Stimulated activated CD8-positive, alpha-beta memory T cell treated with anti-CD3 and anti-CD28 coated beads, Interleukin-4, amount 100 ng/mL, for 4 hours (primary cell): ENCODE data around the gene DHCR7.
A peak's percentile ranks its signal among the peaks of the same experiment; 100 is the strongest.

Source experiments
- DNase-seq, 2 donors: peaks; one replicate each; pipeline ENCODE4 v3.0.0-alpha.2; 2020; ENCODE audit warnings: low read depth in 2 of 2, low spot score in 1 of 2

Gene DHCR7

DNA sequence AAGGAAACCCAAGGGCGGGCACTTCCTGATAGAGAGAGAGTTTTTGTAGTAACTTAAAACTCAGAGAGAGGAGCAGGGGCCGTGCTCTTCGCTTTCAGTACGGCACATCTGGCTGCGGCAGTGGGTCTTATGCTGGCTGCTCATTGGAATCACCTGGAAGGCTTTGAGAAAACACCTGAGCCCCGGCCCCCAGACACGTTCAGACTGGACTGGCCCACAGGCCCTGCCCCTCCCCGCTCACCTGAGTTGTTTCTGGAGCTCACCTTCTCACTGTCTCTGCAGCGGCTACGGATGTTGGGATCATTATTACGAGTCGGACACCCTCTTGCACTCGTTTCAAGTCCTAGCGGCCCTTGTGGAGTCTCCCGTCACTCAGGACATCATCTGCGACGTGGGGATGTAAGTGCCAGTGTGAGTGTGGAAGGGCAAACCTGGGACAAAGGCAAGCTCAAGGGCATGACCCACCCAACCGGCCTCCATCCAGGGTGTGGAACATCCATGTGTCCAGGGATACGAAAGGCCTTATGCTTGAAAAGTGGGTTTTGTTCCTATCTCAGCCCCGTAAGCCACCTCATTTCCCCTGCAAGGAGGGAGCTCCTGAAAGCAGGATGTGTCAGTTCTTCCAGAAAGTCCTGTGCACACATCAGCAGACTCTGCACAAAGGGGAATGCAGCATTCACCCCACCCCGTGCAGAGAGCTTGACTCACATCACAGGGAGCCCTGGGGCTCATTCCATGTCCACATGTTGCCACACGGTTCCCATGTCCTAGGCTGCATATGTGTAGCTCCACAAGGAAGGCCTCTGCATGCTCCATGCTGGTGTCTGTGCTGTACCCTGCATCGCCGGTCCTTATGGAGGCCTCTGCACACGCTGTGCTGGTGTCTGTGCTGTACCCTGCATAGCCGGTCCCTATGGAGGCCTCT, 10.2 kb upstream of the DHCR7 start:
- no peak for DNase-seq

DNA sequence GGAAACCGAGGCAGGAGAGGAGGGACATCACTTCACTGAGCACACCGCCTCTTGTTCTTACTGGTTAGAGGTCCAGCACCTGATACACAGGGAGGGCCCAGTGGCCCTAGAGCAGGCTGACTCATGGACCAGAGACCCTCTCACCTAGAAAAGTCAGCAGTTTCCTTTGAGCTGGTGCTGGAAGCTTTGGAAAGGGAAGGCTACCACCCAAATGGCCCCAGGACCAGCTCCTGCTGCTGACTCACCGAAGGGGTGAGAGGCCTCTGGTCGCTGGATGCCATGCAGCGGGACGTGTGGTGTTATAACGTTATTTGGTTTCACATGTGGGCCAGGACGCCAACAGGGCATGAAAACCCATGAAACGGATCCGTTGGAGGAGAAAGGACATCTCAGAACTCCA, 8.6 kb upstream of the DHCR7 start:
- no peak for DNase-seq

DNA sequence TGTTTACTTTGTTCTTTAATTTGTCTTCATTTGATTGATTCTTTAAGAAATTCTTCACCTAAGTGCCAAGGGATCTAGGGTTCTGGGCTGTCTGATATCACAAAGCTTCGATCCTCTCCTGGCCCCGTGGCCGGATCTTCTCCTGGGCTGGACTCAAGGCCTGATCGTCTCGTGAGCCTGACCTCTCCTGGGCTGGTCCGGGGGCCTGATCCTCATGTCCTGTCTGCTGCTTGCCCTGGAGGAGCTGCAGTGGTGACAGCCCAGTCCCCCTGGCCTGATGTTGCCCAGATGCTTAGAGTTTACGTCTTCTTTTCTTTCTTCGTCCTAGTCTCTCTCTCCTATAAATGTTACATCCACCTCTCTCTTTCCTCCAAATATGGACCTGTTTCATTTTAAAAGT, 8.1 kb upstream of the DHCR7 start:
- DNase-seq: no peak

DNA sequence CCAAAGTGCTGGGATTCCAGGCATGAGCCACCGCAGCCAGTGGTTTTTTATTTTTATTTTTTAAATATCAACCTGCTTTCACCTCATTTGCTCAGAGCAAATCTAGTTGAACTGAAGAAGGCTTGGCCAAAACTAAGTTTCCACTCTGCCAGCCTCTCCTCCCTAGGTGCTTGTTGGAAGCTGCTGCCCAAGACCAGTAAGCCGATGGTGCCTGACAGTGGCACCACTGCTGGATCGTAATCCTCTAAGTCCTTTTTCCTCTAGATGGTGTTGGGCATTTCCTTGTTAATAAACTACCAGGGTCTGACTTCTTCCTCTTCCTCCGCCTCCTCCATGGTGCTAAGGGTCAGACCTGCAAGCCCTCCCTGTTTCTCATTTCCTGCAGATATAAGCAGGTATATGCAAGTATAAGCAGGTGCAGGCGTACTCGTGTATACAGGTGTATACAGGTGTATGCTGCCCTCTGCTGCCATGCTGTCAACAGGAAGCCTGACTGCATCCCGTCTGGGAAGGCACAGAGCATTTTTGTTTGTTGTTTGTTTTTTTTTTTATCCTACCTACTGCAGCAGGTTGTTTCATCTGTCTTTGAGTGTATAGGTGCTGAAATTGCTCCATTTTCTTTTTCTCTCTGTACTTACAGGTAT, 6.4 kb upstream of the DHCR7 start:
- no peak for DNase-seq

DNA sequence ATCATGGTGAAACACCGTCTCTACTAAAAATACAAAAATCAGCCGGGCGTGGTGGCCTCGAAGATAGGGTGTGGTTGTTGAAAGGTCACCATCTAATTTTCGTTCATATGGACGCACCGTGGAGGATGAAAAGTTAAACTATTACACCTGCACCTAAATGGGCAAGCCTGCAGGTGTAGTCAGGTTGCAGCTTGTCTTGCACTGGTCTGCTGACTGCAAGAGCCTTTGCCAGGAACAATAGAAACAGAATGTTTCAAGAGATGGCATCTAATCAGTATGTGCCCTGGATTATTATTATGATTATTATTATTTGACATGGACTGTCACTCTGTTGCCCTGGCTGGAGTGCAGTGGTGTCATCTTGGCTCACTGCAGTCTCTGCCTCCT, 5.7 kb upstream of the DHCR7 start:
- DNase-seq: no peak

DNA sequence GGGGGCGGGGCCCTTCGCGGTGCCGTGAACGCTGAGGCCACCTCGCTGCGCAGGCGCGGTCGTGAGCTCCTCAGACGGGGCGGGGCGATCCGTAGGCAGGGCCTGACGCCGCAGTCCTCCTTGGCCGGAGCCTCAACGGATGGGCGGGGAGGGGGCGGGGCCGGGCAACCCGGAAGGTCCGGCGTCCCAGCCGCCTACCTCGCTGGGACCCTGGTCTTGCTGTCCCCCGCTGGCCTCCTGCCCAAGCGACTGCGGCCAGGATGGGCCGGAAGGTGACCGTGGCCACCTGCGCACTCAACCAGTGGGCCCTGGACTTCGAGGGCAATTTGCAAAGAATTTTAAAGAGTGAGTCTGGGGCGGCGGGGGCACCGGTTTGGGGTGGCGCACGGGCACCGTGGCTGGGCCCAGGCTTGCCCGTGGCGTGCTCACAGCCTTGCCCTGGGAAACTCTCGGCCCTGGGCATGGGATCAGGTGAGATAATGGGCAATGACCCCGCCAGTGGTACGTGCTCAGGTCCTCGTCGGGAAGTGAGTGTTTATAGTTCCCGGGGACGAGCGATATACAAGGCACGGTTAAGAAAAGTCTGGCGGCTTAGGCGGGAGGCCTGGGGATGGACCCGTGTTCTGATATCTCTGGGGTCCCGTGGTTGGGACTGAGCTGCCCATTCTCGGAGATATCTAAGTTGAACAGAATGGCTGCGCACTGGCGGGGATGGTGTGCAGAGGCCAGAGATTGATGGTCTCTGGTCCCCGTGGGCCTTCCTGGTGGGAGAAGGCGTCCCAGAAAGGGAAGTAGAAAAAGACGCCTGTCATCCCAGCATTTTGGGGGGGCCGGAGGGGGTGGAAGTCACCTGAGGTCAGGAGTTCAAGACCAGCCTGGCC, 5.1 kb upstream of the DHCR7 start, which contains the start of gene NADSYN1:
Gene NADSYN1, plus strand, starts transcription at position 167 of the 881 bp plus-strand sequence. Its CDS starts 94 bp downstream, at position 261.
- peak; percentile 85 to 88 for DNase-seq

DNA sequence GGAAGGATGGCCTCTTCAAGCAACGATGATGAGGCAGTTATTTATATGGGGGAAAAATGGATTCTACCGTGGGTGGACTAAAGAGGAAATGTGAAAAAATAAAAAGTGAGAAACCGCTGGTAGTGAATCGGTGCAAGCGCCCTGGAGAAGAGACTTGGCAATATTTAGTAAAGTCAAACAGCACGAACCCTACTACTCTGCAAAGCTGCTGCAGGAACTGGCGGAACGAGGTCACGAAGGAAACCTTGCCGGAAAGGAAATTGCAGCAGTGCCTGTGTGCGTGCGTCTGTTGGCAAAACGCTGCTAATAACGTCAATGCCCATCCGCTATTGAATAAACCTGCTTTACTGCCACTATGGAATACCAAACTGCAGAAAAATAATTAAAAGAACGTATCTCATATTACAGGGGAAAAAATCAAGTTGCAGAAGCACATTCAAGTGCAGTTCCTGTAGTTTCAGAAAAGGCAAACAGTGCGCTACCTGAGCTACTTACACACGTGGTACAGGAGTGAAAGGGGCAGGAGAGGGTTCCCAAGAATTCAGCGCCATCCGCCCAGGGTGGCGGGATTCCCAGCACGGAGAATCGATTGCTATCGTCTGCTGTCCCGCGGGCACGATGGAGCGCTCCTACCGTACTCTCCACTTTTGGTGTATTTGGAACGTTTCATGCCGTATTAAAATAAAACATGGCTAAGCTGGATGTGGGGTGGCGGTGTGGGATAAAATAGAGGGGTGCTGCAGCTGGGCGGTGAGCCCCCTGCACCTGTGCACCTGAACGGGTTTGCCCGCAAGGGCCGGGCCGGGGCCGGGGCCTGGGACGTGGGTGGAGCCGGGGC, 4.2 kb upstream of the DHCR7 start:
- peak in 1 of 2 donors; percentile 29 for DNase-seq

DNA sequence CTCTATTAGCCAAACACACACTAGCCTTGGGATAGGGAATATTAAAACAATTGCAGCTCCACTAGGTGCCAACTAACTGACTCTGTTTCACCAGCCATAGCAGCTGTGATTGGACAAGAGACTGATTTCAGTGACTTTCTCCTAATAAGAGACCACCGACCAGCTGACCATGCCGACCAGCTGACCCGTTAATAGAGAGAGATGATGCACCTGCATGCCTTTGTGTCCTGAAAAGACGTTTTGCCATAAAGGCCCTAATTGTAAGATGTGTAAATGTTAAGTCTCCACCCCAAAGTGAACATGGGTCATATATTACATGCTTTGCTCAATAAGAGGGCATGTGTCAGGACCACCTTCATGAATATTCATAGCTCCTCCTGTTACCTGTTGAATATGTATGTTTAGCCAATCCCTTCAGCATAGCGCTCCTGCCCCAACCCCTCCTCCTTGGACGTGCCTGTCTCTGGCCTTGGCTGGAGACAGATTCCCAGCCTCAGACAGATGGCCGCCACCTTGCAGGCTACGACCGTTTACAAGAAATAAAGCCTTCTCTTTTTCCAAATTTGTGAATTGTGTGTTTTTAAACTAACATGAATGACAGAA, 3.5 kb upstream of the DHCR7 start:
- DNase-seq: no peak

DNA sequence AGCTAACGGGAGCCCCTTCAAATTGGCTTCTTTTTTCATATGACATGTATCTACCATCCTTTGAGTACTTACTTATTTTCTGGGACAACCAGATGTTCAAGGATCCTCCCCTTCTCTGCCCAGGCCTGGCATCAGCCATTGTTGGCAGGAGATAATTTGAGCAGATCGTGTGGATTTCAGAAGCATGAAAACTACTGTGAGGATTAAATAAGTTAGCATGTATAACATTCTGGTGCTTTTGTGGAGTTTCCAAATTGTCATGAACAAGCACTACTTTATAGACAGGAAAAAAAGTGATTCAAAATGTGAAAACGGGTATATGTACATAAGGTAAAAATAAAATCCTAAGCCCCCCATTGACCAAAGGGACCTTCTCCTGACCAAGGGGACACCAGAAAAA, 2.7 kb upstream of the DHCR7 start:
- DNase-seq: no peak

DNA sequence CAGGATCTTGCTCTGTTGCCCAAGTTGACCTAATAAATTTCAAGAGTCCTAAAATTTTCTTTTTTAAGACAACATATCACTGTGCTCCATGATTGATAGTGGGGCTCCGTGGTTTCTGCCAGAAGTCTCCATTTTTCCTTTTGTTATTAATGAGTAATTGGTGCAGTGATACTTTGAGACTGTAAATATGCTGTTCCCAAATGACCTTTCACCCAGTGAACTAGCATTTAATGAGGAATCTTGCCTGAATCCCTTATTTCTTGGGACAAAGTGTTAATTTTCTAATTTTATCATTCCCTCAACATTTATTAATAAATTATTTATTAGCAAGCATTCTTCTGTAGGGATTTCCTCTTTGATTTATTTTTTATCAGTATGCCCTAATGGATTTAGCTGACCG, 2.3 kb upstream of the DHCR7 start:
- DNase-seq: no peak

DNA sequence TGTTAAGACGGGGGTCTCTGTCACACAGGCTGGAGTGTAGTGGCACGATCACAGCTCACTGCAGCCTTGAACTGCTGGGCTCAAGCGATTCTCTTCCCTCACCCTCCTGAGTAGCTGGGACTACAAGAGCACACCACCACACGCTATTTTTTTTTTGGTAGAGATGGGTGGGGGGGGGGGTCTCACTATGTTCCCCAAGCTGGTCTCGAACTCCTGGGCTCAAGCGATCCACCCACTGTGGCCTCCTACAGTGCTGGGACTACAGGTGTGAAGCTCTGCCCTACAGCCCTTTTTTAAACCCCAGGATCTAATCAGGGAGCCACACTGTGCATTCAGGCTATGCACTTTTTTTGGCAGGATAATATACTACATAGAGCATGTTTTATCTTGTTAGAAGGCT, 1.4 kb upstream of the DHCR7 start:
- no peak for DNase-seq

DNA sequence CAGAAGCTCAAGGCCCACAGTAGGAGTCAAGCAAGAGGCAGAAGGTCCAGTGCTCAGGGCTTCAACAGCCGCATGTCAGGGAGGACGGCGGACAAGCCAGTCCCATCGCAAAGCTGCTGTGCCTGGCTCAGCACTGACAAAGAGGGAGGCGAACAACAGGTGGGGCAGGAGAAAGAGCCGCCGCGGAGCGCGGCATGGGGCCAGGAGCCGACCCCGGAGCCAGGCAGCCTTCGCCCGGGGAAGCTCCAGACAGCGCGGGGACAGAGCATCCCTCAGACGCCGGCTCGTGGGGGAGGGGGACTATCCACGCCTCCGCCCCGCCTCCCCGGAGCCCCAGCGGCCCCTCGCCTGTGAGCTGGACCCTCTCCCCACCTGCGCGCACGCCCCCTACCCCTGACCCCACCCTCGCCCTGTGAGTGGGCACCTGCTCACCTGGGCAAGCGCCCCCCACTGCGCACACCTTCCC, 369 bp downstream of the DHCR7 start:
- no peak for DNase-seq

DNA sequence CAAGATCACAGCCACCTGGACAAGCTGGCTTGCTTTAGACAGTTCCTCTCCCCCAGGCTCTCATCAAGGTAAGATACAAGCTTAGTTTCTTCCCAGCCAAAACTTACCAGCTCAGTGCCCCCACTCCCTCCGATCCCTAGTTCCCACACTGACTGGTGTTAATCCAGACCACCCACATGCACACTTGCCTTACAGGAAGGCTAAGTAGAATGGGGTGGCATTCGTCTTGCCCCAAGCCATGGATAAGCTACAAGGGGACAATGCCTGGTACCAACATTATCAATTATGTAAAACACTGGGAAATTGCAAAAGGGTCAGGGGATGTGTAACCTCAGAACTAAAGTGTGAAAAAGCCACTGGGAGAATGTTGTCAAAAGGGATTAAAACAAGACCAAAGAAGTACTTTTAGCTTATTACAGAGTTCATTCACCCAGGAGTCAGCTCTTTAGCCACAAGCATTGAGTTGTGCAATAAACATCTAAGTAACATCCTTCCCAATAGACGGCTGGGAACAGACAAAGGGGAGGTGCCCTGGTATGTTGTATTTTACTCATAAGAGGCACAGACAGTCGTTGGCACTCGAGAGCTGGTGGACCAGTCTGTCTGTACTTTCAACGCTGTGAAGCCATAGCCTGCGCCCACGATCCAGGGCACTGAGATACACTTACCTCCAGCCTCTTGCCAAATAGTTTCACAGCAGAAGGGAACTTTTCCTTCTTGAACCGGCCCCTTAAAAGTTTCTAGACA, 1.1 kb downstream of the DHCR7 start:
- no peak for DNase-seq

DNA sequence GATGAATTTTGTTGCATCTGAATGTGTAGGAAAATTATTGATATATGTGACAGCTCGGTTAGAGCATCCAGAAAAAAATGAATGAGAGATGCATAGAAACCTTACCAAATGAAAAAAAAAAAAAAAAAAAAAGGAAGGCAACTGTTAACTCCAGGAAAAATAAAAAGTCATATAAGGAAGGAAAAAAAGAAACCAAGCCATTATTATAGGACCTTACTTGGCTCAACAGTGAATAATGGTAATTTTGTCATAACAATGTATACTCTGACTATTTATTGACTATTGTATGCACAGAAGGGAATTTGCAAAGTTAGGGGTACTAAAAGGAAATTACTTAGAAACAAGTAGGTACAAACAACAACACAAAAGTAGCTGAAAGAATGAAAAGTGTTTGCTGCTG, 2.0 kb downstream of the DHCR7 start:
- DNase-seq: no peak

DNA sequence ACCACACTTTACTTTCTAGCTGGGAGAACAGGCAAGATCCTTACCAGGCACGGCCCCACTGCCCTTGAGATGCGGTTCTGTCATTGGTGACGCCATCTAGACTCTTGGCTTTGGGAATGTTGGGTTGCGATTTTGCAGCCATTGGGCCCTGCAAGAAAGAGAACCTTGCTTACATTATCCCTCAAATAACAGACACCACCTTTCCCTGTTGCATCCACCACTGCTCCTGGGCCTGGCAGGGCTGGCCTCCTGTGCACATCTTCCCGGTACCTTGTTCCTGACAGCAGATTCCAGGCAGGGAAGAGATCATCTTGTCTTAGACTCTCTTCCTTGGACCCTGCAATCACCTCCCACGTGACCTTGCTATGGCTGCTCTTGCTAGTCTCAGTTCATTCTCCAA, 3.4 kb downstream of the DHCR7 start:
- DNase-seq: no peak

DNA sequence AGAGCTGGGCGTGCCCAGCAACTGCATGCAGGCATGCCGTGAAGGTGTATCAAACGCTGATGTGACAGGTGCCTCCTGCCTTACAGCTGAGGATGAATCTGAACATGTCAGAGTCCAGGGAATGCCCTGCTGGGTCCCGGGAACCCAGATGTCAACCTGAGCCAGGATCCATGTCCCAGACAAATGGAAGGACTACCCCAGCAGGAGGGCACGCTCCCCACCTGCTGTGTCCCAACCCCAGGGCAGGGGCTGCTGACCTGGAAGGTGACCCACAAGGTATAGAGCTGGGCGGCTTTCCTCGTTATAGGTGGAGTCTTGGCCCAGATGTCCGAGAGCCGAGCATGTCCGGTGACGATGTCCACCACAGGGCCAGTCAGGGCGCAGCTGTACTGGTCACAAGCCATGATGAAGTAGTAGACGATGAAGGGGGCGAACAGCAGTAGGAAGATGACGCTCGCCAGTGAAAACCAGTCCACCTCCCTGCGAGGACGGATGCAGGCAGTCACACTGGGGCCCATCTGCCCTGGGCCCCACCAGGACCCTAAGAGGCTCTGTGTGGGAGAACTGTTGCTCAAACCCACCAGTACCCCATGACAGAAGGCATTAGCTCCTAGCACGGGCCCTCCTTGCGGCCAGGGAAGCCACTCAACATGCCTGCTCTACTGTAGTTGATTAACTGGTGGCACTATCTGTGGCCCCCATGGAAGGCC, 4.3 kb downstream of the DHCR7 start:
- no peak for DNase-seq

DNA sequence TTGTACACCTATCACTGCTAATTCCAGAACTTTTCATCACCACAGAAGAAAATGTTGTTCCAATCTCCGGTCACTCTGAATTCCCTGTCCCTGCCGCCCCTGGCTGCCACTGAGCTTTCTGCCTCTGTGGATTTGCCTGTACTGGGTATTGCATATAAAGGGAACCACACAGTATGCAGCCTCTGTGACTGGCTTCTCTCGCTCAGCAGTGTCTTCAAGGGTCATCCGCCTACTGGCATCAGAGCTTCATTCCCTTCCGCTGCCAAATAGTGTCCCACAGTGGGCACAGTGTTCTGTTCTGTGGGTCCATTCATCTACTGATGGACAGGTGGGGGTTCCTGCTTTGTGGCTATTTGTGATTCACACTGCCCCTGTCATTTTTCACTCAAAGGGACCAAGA, 5.3 kb downstream of the DHCR7 start:
- no peak for DNase-seq

DNA sequence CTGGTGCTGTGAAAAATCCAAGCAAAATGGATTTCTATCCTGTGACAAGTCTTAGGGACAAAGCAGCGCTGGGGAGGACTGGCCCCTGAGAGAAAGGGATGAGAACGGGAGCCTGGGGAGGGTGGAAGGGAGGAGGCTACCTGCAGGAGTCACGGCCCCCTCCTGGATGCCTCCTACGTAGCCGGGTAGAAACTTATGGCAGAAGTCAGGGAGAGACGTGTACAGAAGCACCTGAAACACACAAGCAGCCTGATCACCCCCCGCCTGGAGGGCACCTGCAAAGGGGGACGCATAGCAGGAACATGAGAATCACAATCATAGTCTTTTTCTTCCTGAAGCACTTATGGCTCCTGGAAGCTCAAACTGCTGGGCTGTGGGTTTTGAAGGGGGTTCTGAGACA, 6.1 kb downstream of the DHCR7 start:
- DNase-seq: no peak

DNA sequence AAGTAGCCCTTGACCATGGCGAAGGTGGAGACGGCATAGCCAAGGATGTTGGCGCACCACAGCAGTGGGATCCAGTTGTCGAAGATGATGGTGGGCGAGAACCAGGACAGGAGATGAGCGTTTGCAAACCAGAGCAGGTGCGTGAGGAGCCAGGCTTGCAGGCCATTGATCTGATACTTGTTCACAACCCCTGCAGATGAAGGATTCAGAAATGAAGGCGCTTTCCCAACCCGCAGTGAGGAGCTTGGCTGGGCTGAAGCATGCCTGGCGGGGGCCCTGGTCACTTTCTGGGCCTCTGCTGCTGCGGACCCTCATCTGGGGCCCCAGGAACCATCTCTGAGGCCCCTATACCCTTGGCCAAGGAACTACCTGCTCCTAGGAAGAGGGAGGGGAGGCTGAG, 6.9 kb downstream of the DHCR7 start:
- DNase-seq: no peak
